ENCODE results near the gene ZSCAN2.
"Not testable (repeated sequence)": the region's sequence is repeated elsewhere in the genome, so short reads cannot be mapped to it uniquely, and the experiment has no call there.

Gene ZSCAN2

GRCh38 chr15:84641871-84642270, 41.1 kb downstream of the ZSCAN2 start:
- not testable (repeated sequence) for DNase-seq (ENCODE audit: low spot score)

- not testable (repeated sequence) for DNase-seq (ENCODE audit: low spot score)
Observed at GRCh38 chr15:84642640-84643039, 41.8 kb downstream of the ZSCAN2 start.

GRCh38 chr15:84643838-84644237, 43.0 kb downstream of the ZSCAN2 start:
- no peak for DNase-seq (ENCODE audit: low spot score)

GRCh38 chr15:84645496-84645895, 44.7 kb downstream of the ZSCAN2 start:
- DNase-seq (ENCODE audit: low spot score): no peak

- no peak for DNase-seq (ENCODE audit: low spot score)
Observed at GRCh38 chr15:84645997-84646396, 45.2 kb downstream of the ZSCAN2 start.

- no peak for DNase-seq (ENCODE audit: low spot score)
Observed at GRCh38 chr15:84647726-84648125, 46.9 kb downstream of the ZSCAN2 start.

GRCh38 chr15:84648539-84648938, 47.7 kb downstream of the ZSCAN2 start:
- DNase-seq (ENCODE audit: low spot score): no peak

- DNase-seq (ENCODE audit: low spot score): no peak
Observed at GRCh38 chr15:84649706-84650105, 48.9 kb downstream of the ZSCAN2 start.

- no peak for DNase-seq (ENCODE audit: low spot score)
Observed at GRCh38 chr15:84653584-84653909, 52.7 kb downstream of the ZSCAN2 start.

- DNase-seq (ENCODE audit: low spot score): peak; percentile 95
Observed at GRCh38 chr15:84653910-84654688, 53.3 kb downstream of the ZSCAN2 start, which contains the start of gene WDR73. Gene WDR73, minus strand, starts transcription at chr15:84654283. Its CDS starts 9 bp downstream, at chr15:84654274.

GRCh38 chr15:84654689-84655453, 54.1 kb downstream of the ZSCAN2 start:
- DNase-seq (ENCODE audit: low spot score): peak; percentile 68

GRCh38 chr15:84656972-84657371, 56.2 kb downstream of the ZSCAN2 start:
- no peak for DNase-seq (ENCODE audit: low spot score)

- DNase-seq (ENCODE audit: low spot score): no peak
Observed at GRCh38 chr15:84657748-84658079, 56.9 kb downstream of the ZSCAN2 start.

- peak; percentile 81 for DNase-seq (ENCODE audit: low spot score)
Observed at GRCh38 chr15:84658080-84658787, 57.4 kb downstream of the ZSCAN2 start, which contains the start of gene NMB. Gene NMB, minus strand, starts transcription at chr15:84658199. Its CDS starts 47 bp downstream, at chr15:84658152.

GRCh38 chr15:84658788-84659411, 58.1 kb downstream of the ZSCAN2 start:
- DNase-seq (ENCODE audit: low spot score): no peak

GRCh38 chr15:84659904-84660781, 59.3 kb downstream of the ZSCAN2 start:
- no peak for DNase-seq (ENCODE audit: low spot score)

GRCh38 chr15:84661001-84661400, 60.2 kb downstream of the ZSCAN2 start:
- DNase-seq (ENCODE audit: low spot score): no peak

GRCh38 chr15:84666373-84666772, 65.6 kb downstream of the ZSCAN2 start:
- no peak for DNase-seq (ENCODE audit: low spot score)

GRCh38 chr15:84668221-84668982, 67.6 kb downstream of the ZSCAN2 start:
- DNase-seq (ENCODE audit: low spot score): no peak

GRCh38 chr15:84669726-84670125, 68.9 kb downstream of the ZSCAN2 start:
- peak; percentile 87 for DNase-seq (ENCODE audit: low spot score)
